ENCODE measurements around the gene CENPQ.

GRCh38 chr6:49528571-49528970 lies 65.4 kb downstream of the CENPQ start:
- no peak for TF ChIP-seq CTCF (IDR thresholded peaks at IDR 0.05; ENCODE audit: insufficient read depth, low read depth, low read length)
- TF ChIP-seq EZH2 (IDR thresholded peaks at IDR 0.05; ENCODE audit: insufficient read depth, low read length), result no peak

All from astrocyte (in vitro differentiated cells and primary cell).